22Rv1 (cell line): Measurements from ENCODE around the gene INTS1.

Experiments used
- ZFX ChIP-seq: fragments of 450-650 bp; IDR thresholded peaks from 2 replicates; pipeline ENCODE4 v1.6.1; 2017; ENCODE audit warnings: antibody characterized with exemption, borderline replicate concordance
- TF ChIP-seq, protein P1 (sequence below): fragments of 450-650 bp; IDR thresholded peaks from 2 replicates; pipeline ENCODE4 v1.5.1; 2017; ENCODE audit warnings: mild to moderate bottlenecking

DNA sequence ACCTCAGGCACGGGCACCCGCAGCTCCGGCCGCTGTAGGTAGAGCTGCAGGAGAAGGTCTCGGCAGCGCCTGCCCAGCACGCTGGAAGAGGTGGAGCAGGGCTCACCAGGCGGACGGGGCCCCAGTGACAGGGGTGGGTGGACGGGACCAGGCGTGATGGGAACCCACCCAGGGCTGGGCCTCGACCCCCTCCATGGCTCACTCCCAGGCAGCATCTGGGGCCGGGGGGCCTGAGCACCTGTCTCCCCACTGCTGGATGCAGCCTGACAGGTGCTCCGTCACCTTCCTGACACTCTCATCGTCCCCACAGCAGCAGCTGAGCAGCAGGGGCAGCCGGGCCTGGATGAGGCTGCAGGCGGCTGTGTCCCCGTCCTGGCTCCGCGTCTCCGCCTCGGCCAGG lies 28.2 kb downstream of the INTS1 start:
- TF ChIP-seq, protein P1, sequence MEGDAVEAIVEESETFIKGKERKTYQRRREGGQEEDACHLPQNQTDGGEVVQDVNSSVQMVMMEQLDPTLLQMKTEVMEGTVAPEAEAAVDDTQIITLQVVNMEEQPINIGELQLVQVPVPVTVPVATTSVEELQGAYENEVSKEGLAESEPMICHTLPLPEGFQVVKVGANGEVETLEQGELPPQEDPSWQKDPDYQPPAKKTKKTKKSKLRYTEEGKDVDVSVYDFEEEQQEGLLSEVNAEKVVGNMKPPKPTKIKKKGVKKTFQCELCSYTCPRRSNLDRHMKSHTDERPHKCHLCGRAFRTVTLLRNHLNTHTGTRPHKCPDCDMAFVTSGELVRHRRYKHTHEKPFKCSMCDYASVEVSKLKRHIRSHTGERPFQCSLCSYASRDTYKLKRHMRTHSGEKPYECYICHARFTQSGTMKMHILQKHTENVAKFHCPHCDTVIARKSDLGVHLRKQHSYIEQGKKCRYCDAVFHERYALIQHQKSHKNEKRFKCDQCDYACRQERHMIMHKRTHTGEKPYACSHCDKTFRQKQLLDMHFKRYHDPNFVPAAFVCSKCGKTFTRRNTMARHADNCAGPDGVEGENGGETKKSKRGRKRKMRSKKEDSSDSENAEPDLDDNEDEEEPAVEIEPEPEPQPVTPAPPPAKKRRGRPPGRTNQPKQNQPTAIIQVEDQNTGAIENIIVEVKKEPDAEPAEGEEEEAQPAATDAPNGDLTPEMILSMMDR = no peak
- no peak for TF ChIP-seq ZFX
